Left ventricle myocardium superior (tissue), 1 donor: Measurements from ENCODE around the gene LAMTOR5. TPM values are rescaled to one million over a fixed set of nuclear protein-coding genes. Genes with fewer than 3 reads are reported as not detected.
"Not testable (repeated sequence)": the region's sequence is repeated elsewhere in the genome, so short reads cannot be mapped to it uniquely, and the experiment has no call there.

Source experiments
- ATAC-seq: fragments of 200-7000 bp; cut with Tn5 transposase; one replicate; pipeline ENCODE4 v1.9.1; 2020; ENCODE audit warnings: mild to moderate bottlenecking, moderate library complexity
- DNase-seq: peaks from one replicate; pipeline ENCODE4 v3.0.0-alpha.2; 2020
- intact Hi-C: fragments of 100-400 bp; cut with micrococcal nuclease; formaldehyde crosslinking; loops from one replicate; pipeline ENCODE4 v1.11.0; 2022
- total RNA-seq: library from RNA; stranded (reverse); fragmentation: NEBNext Ultra II Directional; extraction: Animal tissue kit (Norgen Biotek cat#: 25700); gene quantifications from one replicate; pipeline ENCODE4 v1.2.1, GENCODE V29; 2021
- donor health status: DM: no; HTN: yes; CAD: no; lungs with severe emphysema.

LAMTOR5 gene
- total RNA-seq, 1 donor from 2014 or later = 265 TPM

DNA sequence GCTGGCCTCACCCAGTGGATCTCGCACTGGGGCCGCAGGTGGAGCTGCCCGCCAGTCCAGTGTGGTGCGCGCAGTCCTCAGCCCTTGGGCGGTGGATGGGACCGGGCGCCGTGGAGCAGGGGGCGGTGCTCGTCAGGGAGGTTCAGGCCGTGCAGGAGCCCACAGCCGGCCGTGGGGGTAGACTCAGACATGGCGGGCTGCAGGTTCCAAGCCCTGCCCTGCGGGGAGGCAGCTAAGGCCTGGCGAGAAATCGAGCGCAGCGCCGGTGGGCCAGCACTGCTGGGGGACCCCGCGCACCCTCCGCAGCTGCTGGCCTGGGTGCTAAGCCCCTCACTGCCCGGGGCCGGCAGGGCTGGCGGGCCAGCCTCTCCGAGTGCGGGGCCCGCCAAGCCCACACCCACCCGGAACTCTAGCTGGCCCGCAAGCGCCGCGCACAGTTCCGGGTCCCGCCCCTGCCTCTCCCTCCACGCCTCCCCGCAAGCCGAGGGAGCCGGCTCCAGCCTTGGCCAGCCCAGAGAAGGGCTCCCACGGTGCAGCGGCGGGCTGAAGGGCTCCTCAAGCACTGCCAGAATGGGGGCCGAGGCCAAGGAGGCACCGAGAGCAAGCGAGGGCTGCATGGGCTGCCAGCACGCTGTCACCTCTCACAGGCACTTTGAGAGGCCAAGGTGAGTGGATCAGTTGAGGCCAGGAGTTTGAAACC lies 11.1 kb downstream of the LAMTOR5 start:
- ATAC-seq, intact Hi-C loops, DNase-seq: not testable (repeated sequence)

GRCh38 chr1:110394493-110394820 lies 13.0 kb downstream of the LAMTOR5 start:
- intact Hi-C loops = no loop called here
- ATAC-seq = no peak
- DNase-seq = no peak

DNA sequence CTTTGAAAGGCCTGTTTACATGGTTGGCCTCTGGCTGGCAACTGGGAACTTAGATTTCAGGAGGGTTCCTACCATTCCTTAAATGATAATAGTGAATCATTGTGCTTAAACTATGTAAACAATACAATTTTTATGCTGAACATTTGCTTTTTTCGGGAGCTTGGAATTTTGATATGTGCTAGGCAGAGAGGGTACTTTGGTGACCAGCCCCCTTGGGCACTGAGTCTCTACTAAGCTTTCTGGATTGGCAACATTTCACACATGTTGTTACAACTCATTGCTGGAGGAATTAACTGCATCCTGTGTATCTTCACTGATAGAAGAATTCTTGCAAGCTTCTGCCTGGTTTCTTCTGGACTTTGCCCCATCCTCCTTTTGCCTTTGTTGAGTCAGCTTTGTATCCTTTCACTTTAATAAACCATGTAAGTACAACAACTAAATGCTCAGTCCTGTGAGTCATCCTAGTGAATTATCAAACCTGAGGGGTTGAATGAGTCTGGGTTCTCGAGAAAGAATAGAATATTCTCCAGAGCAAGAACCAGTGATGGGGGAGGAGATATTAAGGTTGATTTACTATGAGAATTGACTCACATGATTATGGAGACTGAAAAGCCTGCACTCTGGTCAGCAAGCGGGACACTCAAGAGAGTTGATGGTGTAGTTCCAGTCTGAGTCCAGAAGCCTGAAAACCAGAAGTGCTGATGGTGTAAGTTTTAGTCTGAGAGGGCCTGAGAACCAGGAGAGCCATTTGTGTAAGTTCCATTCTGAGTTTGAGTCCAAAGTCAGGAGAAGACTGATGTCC lies 13.6 kb downstream of the LAMTOR5 start:
- intact Hi-C loops = no loop called here
- DNase-seq (no peak), ATAC-seq (no peak)

- intact Hi-C loops = no loop called here
- no peak for DNase-seq
- no peak for ATAC-seq
These were observed 14.2 kb downstream of the LAMTOR5 start for GRCh38 chr1:110393286-110393685.

- peak; percentile 87 for ATAC-seq
- DNase-seq = no peak
- intact Hi-C loops = no loop called here
These were observed 16.7 kb downstream of the LAMTOR5 start, which contains the start of gene SLC16A4 for GRCh38 chr1:110390692-110391245. SLC16A4 (minus strand) TSS chr1:110391026; CDS start chr1:110389323, 1,703 bp downstream.

GRCh38 chr1:110390096-110390495 lies 17.4 kb downstream of the LAMTOR5 start:
- DNase-seq = peak; percentile 36
- intact Hi-C loops = no loop called here
- peak; percentile 87 for ATAC-seq

GRCh38 chr1:110387048-110387754 lies 20.3 kb downstream of the LAMTOR5 start:
- ATAC-seq (no peak), DNase-seq (no peak)
- intact Hi-C loops = no loop called here

DNA sequence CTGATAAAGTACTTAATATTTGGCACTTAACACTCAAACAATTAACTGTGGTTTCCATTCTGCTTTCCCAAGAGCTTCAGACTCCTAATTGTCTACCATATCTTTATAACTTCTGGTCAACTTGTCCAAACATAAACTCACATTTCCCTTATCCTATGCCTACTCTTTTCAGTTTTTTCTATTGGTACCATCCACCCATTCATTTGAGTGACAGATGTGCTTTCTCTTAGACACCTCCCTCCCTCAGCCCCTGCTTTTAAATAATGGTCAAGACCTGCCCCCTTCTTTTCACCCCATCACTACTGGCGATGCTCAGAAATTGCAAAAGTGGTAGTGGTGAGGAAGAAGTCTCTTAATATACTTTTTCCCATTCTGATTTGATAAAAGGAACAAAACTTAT lies 22.1 kb downstream of the LAMTOR5 start:
- no peak for DNase-seq
- no peak for ATAC-seq
- intact Hi-C loops = no loop called here

DNA sequence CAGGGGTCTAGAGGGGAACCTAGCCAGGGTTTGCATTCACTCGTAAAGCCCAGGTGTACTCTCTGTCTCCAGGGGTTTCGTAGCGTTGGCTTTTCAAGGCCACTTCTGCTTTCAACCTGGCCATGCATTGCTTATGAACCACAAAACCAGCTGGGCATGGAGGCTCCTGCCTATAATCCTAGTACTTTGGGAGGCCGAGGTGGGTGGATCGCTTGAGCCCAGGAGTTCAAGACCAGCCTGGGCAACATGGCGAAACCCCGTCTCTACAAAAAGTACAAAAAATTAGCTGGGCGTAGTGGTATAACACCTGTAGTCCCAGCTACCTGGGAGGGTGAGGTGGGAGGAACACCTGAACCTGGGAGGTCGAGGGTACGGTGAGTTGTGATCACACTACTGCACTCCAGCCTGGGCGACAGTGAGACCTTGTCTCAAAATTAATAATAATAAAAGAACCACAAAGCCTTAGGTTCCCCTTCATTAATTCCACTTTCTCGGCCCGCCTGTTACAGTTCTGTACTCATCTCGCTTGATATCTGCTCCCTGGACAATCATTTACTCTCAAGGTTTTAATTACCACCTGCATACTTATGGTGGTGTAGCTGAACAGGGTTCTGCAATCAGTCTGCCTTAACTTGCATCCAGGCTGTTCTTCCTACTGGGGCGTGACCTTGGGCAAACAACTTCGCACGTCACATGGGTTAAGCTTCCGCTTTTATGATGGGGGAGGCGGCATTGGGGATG lies 22.7 kb downstream of the LAMTOR5 start:
- intact Hi-C loops = no loop called here
- DNase-seq (no peak), ATAC-seq (no peak)

DNA sequence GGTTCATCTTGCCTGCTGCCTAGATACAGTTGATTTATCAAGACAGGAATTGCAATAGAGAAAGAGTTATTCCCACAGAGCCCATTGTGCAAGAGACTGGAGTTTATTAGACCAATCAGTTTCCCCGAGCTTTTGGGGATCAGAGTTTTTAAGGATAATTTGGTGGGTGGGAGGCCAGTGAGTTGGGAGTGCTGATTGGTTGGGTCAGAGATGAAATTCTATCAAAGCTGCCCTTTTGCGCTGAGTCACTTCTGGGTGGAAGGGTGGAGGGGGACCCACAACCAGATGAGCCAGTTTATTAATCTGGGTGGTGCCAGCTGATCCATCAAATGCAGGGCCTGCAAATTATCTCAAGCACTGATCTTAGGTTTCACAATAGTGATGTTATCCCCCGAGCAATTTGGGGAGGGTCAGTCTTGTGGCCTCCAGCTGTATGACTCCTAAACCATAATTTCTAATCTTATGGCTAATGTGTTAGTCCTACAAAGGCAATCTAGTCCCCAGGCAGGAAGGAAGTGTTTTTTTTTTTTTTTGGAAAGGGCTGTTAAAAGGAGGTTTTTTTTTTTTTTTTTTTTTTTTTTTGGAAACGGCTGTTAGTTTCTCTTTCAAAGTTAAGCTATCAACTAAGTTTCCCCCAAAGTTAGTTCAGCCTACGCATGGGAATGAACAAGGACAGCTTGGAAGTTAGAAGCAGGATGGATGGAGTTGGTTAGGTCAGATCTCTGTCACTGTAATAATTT lies 24.1 kb downstream of the LAMTOR5 start:
- no peak for DNase-seq
- ATAC-seq = peak; percentile 22
- intact Hi-C loops = no loop called here

DNA sequence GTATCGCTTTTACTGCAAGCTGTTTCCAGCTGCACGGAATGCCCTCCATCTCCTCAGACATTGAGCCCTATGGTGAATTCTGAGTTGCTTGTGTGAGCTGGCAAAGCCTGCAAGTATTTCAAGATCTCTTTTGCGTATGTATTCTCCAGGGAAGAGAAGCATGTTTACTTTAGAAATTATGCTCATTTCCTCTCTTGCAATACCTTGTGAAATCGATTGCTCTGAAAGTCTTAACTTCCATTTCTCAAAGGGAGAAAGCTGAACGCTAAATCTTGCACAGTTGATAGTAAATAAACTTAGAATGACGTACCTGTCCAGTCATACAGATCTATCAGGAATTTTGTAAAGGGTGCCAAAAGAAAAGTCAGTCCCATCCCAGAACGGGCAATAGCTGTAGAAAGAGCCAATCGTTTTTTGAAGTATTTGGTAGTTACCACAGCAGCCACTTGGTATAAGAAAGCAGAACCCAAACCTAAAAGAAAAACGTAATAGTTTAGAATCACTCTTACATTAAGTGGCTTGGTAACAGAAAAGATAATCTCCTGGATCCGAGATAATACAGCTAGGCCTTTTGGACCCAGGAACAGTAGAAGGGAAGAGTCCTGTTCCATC lies 26.7 kb downstream of the LAMTOR5 start:
- no peak for DNase-seq
- intact Hi-C loops = no loop called here
- ATAC-seq = peak; percentile 44

- intact Hi-C loops = no loop called here
- DNase-seq (no peak), ATAC-seq (no peak)
These were observed 32.0 kb downstream of the LAMTOR5 start for GRCh38 chr1:110375490-110375889.

DNA sequence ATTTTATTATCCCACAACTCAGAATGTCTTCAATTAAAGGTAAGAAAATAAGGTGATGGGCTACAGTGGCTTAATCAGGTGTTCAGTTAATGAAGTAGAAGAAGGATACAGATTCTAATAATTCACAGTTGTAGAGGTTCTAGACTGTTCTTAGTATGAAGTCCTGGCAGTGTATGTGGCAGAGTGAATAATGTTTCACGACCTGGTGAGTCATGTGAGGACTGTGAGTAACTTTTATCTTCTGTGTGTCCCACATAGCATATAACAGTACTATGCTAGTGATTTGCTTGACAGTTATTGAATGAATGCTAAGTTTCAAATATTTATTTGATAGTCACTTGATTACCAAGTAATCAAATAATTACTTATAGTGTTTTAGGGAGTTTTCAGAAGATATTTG lies 36.7 kb downstream of the LAMTOR5 start:
- ATAC-seq (peak; percentile 69), DNase-seq (no peak)
- intact Hi-C loops = no loop called here

- intact Hi-C loops = no loop called here
- no peak for DNase-seq
- ATAC-seq = no peak
These were observed 43.3 kb downstream of the LAMTOR5 start for GRCh38 chr1:110364221-110364620.

DNA sequence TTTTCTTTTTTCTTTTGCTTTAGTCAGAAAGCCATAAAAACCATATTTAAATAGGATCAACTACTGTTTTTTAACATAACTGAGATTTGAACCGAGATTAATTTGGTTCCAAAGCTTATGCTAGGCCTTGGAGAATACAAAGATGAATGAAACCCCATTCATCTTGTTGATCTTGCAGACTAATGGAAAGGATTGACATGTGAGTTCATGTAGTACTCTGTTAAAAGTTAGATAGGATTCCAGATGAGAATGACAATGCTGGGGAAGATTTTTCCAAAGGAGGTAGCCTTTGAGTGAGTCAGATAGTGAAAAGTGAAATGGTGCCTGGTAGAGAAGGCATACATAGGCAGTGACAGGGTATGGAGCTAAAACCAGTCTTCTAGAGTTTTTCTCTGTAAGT lies 45.6 kb downstream of the LAMTOR5 start:
- DNase-seq (no peak), ATAC-seq (no peak)
- intact Hi-C loops = no loop called here

GRCh38 chr1:110360431-110360830 lies 47.1 kb downstream of the LAMTOR5 start:
- DNase-seq = no peak
- no peak for ATAC-seq
- intact Hi-C loops = no loop called here

DNA sequence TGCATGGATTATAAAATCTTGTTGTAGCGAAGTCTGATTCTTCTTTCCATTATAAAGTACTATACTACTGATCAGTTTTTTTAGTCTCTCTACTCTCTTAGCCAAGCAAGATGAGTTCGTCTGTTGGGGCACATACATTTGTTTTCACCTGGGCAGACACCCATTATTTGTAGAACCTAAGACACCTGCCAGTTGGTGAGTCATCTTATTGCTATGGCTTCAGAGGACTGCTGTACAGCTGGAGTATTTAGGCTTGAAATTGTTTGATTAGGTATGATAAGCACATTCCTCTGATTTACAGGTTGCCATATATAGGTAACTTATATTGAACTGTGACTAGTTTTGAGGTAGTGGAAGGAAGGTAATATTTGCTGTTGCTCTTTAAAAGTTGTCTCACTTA lies 51.1 kb downstream of the LAMTOR5 start:
- DNase-seq (no peak), ATAC-seq (no peak)
- intact Hi-C loops = no loop called here

DNA sequence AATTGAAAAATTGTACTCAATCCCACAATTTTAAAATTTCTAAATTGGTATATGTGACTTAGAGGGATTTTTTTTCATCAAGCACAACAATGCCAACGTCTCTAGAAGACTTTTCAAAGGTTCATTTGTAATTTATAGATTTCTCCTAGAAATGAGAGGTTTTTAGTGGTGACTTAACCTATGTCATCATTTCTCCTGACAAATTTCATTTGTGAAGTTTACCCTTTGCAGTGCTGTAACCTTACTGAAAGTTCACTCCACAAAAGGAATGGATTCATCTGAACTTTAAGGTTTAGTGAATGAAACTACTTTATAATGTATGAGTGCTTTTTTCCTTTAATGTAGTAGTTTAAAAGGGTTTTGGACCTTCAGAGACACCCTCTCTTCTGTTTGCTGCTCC lies 52.2 kb downstream of the LAMTOR5 start:
- ATAC-seq (no peak), DNase-seq (no peak)
- intact Hi-C loops = no loop called here
